ENCODE results near the gene KLHL8.

The KLHL8 gene

DNA sequence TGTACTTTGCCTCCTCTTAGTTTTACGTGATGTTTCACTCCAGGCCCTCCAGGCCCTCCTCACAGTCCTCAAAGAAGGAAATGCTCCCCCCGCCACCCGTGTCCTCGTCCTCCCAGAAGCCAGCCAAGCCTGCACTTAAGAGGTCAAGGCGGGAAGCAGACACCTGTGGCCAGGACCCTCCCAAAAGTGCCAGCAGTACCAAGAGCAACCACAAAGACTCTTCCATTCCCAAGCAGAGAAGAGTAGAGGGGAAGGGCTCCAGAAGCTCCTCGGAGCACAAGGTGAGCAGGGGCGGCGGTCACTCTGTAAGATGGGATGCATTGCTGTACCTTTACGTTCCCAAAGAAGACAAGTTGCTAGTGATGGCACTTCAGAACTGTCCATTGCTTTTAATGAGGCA is 94.4 kb downstream of the KLHL8 start:
- in situ Hi-C loops (cut with HindIII; ENCODE audit: low sequenced_read_pairs): no loop called here

DNA sequence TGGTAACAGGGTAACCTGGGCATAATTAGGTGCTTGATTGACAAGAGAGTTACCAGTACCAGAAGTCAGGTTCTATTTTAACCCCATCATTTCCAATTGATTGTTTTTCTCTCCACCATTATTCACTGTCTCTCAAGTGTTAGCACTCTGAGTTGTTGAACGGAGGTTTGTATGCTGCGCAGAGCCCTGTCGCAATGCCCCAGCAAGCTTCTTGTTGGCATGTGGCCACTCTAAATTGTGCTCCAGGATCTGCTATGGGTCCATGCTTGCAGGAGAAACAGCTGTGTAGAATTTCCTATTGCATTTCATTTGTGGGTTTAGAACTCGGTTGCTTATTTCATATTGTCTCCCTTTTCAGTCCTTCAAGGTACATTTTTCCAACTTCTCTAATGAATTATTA is 98.2 kb downstream of the KLHL8 start:
- in situ Hi-C loops (cut with HindIII; ENCODE audit: low sequenced_read_pairs): loop anchor here (25.0 kb wide), 1 partner anchor 210 kb away; no protein-coding TSS in a partner anchor

- in situ Hi-C loops (cut with HindIII; ENCODE audit: low sequenced_read_pairs): loop anchor here (25.0 kb wide), 1 partner anchor 209 kb away; no protein-coding TSS in a partner anchor
Measured at GRCh38 chr4:87121341-87122065, 98.9 kb downstream of the KLHL8 start.

DNA sequence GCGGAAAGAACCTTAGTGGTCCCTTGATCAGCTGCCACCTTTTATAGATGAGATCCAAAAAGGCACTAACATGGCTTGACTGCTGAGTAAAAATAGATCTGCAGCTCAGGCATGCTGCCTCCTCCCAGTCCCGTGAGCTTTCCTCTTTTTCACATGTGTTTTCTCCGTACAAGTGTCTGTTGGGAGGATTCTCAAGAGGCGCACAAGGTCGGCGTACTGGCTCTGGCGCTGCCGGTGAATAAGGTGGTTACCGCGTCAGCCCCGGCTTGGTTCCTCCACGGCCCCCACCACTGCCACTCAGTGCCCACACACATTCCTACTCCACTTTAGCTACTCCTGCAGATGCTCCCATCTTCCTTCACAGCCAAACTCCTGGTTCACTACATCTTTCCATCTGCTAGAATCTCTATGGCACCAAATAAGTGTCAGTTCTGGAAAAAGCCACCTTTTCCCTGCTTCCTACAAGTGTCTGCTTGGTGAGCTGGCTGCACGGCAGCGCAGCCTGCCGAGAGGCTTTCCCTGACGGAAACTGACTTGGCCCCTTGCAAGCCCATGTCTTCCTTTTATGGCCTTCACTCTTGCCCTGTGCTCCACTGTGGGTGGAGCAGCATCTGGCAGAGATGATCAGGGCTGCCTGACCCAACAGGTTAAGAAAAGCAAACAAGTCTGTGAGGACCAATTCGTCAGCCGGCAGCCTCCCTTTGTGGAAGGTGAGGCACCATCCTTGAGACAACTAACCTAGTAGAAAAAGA is 99.8 kb downstream of the KLHL8 start:
- in situ Hi-C loops (cut with HindIII; ENCODE audit: low sequenced_read_pairs): loop anchor here (25.0 kb wide), 1 partner anchor 208 kb away; no protein-coding TSS in a partner anchor

- in situ Hi-C loops (cut with HindIII; ENCODE audit: low sequenced_read_pairs): loop anchor here (25.0 kb wide), 1 partner anchor 208 kb away; no protein-coding TSS in a partner anchor
Measured at GRCh38 chr4:87120010-87120409, 100.4 kb downstream of the KLHL8 start.

GRCh38 chr4:87118826-87119225 is 101.6 kb downstream of the KLHL8 start:
- in situ Hi-C loops (cut with HindIII; ENCODE audit: low sequenced_read_pairs): loop anchor here (25.0 kb wide), 1 partner anchor 207 kb away; no protein-coding TSS in a partner anchor

- in situ Hi-C loops (cut with HindIII; ENCODE audit: low sequenced_read_pairs): loop anchor here (25.0 kb wide), 1 partner anchor 206 kb away; no protein-coding TSS in a partner anchor
Measured at GRCh38 chr4:87118421-87118820, 102.0 kb downstream of the KLHL8 start.

DNA sequence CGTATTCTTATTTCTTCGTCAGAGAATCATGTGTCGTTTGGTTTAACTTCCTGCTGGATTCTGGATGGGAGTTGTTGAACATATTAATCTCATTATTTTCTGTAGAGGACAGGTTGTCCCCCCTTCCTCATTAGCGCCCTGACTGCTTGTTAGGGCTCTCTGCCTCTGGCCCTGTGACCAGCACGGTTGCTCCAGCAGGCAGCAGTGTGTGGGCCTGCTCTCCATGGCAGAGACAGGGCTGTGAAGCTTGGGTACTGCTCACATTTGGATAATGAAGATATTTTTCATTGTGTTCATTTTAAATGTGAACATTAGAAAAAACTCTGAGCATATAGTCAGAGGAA is 102.7 kb downstream of the KLHL8 start:
- in situ Hi-C loops (cut with HindIII; ENCODE audit: low sequenced_read_pairs): loop anchor here (25.0 kb wide), 1 partner anchor 205 kb away; no protein-coding TSS in a partner anchor

- in situ Hi-C loops (cut with HindIII; ENCODE audit: low sequenced_read_pairs): loop anchor here (25.0 kb wide), 1 partner anchor 205 kb away; no protein-coding TSS in a partner anchor
Measured at GRCh38 chr4:87117051-87117731, 103.2 kb downstream of the KLHL8 start.

DNA sequence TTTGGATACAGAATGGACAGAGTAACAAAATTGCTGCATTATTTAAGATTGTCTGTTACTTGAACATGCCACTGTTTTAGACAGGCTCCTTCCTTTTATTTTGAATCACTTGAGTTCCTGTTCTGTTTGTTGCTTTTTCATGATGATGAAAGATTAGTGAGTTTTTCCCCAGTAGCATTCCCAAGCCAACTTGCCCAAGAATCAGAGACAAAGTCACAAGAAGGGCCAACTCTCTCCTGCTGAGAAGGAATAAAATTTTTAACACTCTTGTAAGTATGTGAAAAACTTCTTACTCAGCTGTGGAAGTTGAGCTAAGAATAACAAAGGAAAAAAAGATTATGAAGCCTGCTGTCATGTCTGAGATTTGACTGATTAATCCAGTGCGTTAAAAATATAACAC is 104.2 kb downstream of the KLHL8 start:
- in situ Hi-C loops (cut with HindIII; ENCODE audit: low sequenced_read_pairs): loop anchor here (25.0 kb wide), 1 partner anchor 204 kb away; no protein-coding TSS in a partner anchor

- in situ Hi-C loops (cut with HindIII; ENCODE audit: low sequenced_read_pairs): loop anchor here (25.0 kb wide), 1 partner anchor 202 kb away; no protein-coding TSS in a partner anchor
Measured at GRCh38 chr4:87114245-87115062, 106.0 kb downstream of the KLHL8 start.

DNA sequence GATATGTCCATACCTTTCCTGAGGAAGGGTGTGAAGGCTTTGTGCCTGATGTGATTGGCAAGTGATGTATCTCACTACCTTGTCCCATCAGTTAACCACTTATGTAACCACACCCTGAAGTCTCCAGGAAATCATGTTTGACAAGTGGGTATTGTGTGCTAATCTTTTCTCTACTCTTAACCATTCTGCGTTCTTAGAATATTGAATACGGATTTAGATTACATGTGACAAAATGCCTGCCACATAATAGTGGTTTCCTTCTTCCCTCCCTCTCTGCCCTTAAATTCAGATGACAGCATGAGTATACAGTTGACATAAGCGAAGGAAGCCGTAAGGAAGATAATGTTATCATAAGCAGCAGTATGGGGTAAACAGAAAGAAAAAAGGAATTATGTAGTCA is 108.4 kb downstream of the KLHL8 start:
- in situ Hi-C loops (cut with HindIII; ENCODE audit: low sequenced_read_pairs): loop anchor here (25.0 kb wide), 1 partner anchor 200 kb away; no protein-coding TSS in a partner anchor
